ENCODE measurements around the gene BCL7A. TPM values are rescaled to one million over a fixed set of nuclear protein-coding genes. Genes with fewer than 3 reads are reported as not detected.

Gene BCL7A
- total and polyA plus RNA-seq, 10 of the 15 experiments (the other 5 are each of a cell fraction or from before 2014, with no cell fraction given) = 0.37 to 17.2 (median 11.7) TPM

DNA sequence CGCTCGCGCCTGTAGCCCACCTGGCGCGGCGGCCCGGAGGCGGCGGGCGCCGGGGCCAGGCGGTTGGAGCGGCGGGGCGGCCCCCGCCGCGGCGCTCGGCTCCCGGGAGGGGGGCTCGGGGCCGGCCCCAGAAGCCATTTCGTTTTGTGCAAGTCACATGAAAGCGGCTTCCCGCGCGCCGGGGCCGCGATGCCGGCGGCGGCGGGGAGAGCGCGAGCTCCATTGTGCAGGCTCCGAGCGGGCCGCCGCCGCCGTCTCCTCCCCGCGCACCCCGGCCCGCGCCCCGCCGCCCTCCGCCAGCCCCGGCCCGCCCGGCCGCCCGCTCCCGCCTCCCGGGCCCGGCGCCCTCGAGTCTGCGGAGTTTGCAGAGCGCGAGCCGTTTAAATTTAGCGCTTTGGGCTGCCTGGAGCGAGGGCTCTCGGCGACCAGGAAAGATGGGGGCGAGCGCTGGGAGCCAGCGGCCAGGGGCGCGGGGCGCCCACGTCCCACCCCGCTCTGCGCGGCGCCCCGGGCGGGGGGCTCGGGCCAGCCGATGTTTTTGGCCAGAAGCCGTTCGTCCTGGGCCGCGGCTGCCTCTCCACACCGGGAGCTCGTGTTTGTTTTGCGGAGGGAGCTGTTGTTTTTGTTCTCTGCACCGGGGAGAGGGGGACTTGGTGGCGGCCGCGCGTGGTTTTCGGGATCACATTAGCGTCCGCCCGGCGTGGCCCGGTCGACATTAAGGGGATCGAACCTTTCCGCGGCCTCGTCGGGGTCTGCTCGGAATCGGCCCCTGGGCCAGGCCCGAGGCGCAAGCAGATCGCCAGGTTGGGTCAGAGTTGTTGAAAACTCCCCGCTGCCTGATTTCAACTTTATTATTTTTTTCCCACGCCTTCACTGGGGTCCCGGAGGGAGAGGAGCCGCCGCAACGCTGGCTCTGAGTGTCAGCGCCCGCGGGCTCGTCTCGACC is 982 bp downstream of the BCL7A start:
- FAIRE-seq (no peak), ATAC-seq (no peak), DNase-seq (ENCODE audit: low read depth, low spot score) (no peak)
- intact Hi-C loops (cut with micrococcal nuclease; ENCODE audit: unreplicated experiment) = no loop called here
- Histone ChIP-seq H3K9ac (ENCODE audit: control insufficient read depth, insufficient read depth, low read length) (peak overlapping the region; percentile 36; the same call in 1 of the 2 replicates), H3K79me2 (ENCODE audit: control insufficient read depth, insufficient read depth, low read length) (no peaks in the 10 kb centered on the region), H2AFZ (ENCODE audit: control insufficient read depth, low read depth, low read length) (no peak overlapping the region), H4K20me1 (ENCODE audit: control insufficient read depth, insufficient read depth) (no peaks in the 10 kb centered on the region; the same call in 1 of the 2 replicates), H3K36me3 (ENCODE audit: control insufficient read depth in 2 of 2, insufficient read depth in 2 of 2, low read length in 1 of 2) (no peaks in the 10 kb centered on the region), H3K27me3 (replicated peaks in 1 of 2; ENCODE audit: control insufficient read depth in 2 of 2, insufficient read depth in 2 of 2, low read length in 1 of 2) (peaks cover 3 to 17% of the 10 kb centered on the region in 2 experiments), H3K4me2 (ENCODE audit: control insufficient read depth, insufficient read depth) (peak overlapping the region; percentile 64), H3K4me3 (peak overlapping the region; percentile 65; the same call in 1 of the 2 replicates), H3K9me3 (replicated peaks; ENCODE audit: control insufficient read depth, insufficient read depth, low read length) (peaks cover 5% of the 10 kb centered on the region), H3K27ac (ENCODE audit: control insufficient read depth, insufficient read depth) (no peak overlapping the region), H3K4me1 (ENCODE audit: control insufficient read depth, insufficient read depth, low read length) (peaks cover 19% of the 10 kb centered on the region)
- TF ChIP-seq MYC (IDR thresholded peaks at IDR 0.05; ENCODE audit: insufficient read depth, insufficient read length, insufficient replicate concordance, low read length, severe bottlenecking) = no peak
- 0 out of 2 replicates have a peak, but pooled peaks have one; percentile 32 for TF ChIP-seq DPF2 (IDR thresholded peaks at IDR 0.05)
- TF ChIP-seq SMARCA5 (IDR thresholded peaks at IDR 0.05) = no peak
- in situ Hi-C loops (cut with MboI) = no loop called here
- ChIA-PET SMC1A (ENCODE audit: uncharacterized antibody, unreplicated experiment) (interaction anchor here (1.5 kb wide), 1 partner anchor 31 kb away, joined by 6 read pairs; no protein-coding TSS in a partner anchor), CTCF (interaction anchor here (1.0 to 1.7 kb wide), 2 partner anchors 26 to 31 kb away, joined by 3 to 4 read pairs; no protein-coding TSS in a partner anchor), POLR2A (interaction anchor here (2.6 kb wide), 1 partner anchor 31 kb away, joined by 9 read pairs; no protein-coding TSS in a partner anchor), RAD21 (ENCODE audit: unreplicated experiment) (interaction anchor here (0.6 to 2.1 kb wide), 3 partner anchors 31 to 104 kb away, joined by 3 to 8 read pairs (median 7); partner anchors contain the start of gene CFAP251)
- BruUV-seq (replicated peaks) = no TSS peak
- WGBS (ENCODE audit: insufficient coverage, insufficient replicate concordance, low lambda C conversion rate, missing lambda C conversion rate) = 2% methylated on average over 67 of the region's 124 CpGs

Data from GM12878 (cell line).